Measurements from ENCODE around the gene SIAE.
"Not testable (repeated sequence)": the region's sequence is repeated elsewhere in the genome, so short reads cannot be mapped to it uniquely, and the experiment has no call there.

The SIAE gene

GRCh38 chr11:124618863-124619262 lies 54.7 kb downstream of the SIAE start:
- DNase-seq: no peak

- DNase-seq: no peak
These were observed 60.8 kb downstream of the SIAE start for GRCh38 chr11:124612567-124613246.

- DNase-seq: peak; percentile 51
These were observed 61.5 kb downstream of the SIAE start for GRCh38 chr11:124612045-124612444.

- DNase-seq: no peak
These were observed 62.5 kb downstream of the SIAE start, which contains the start of gene PANX3 for GRCh38 chr11:124611064-124611463. Gene PANX3, plus strand, starts transcription at chr11:124611428. Its CDS starts 129 bp downstream, at chr11:124611557.

GRCh38 chr11:124610295-124610694 lies 63.2 kb downstream of the SIAE start:
- DNase-seq: no peak

GRCh38 chr11:124608147-124608546 lies 65.4 kb downstream of the SIAE start:
- DNase-seq: no peak

- no peak for DNase-seq
These were observed 67.8 kb downstream of the SIAE start for GRCh38 chr11:124605719-124606118.

- not testable (repeated sequence) for DNase-seq
These were observed 70.8 kb downstream of the SIAE start for GRCh38 chr11:124602723-124603122.

- DNase-seq: no peak
These were observed 71.3 kb downstream of the SIAE start for GRCh38 chr11:124602193-124602592.

- no peak for DNase-seq
These were observed 72.8 kb downstream of the SIAE start for GRCh38 chr11:124600621-124601320.

- no peak for DNase-seq
These were observed 75.9 kb downstream of the SIAE start for GRCh38 chr11:124597626-124598025.

GRCh38 chr11:124595302-124595701 lies 78.2 kb downstream of the SIAE start:
- no peak for DNase-seq

GRCh38 chr11:124592627-124593026 lies 80.9 kb downstream of the SIAE start:
- no peak for DNase-seq

- DNase-seq: no peak
These were observed 82.1 kb downstream of the SIAE start for GRCh38 chr11:124591430-124591829.

GRCh38 chr11:124586238-124586860 lies 87.2 kb downstream of the SIAE start:
- peak; percentile 31 for DNase-seq

- DNase-seq: no peak
These were observed 88.7 kb downstream of the SIAE start for GRCh38 chr11:124584681-124585372.

- DNase-seq: peak; percentile 6
These were observed 89.8 kb downstream of the SIAE start for GRCh38 chr11:124583781-124584180.

Measured in NCI-H345 (cell line).